OCI-LY7 (cell line): ENCODE measurements around the gene RPS5.

Experiments
- EZH2phosphoT487 ChIP-seq: fragments of 200-600 bp; sonication (generic); IDR thresholded peaks from 2 replicates; pipeline ENCODE4 v1.6.1; 2018; ENCODE audit warnings: low read depth, borderline replicate concordance, mild to moderate bottlenecking, mixed run types, antibody characterized with exemption, low read length, moderate library complexity, mixed read lengths
- TF ChIP-seq, protein P1 (sequence below): fragments of 200-600 bp; sonication (generic); conservative IDR thresholded peaks from 2 replicates; pipeline ENCODE4 v1.5.1; 2014; ENCODE audit warnings: mild to moderate bottlenecking, antibody characterized with exemption, low read length, moderate library complexity, mixed read lengths

DNA sequence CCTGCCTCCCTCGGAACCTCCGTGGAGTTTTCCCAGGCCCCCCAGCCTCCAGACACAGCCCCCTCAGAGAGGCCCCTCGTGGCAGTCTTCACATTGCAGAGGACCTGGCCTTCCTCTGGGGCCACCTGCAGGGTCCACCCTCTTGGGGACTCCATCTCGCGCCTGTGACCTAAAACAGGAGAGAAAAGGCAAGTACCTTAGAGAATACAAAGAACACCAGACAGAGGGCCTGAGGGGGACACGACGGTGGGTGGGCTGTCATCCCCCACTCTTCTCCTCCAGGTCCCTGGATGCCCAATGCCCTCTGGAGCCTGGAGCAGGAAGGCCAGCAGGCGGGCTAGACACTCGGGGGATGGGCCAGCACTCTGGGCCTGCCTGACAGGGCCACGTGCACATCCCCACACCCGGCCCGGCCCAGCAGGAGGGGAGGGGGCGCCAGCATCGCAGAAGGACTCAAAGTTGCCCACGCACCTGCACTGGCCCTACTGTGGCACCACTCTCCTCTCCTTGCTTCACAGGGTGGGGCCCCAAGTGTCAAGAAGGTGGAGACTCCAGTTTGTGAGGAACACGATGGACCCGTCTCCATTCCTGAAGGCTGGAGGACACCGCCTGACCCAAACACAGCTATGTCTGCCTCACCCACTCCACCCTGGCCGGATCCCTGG, 29.5 kb upstream of the RPS5 start:
- TF ChIP-seq, protein P1, sequence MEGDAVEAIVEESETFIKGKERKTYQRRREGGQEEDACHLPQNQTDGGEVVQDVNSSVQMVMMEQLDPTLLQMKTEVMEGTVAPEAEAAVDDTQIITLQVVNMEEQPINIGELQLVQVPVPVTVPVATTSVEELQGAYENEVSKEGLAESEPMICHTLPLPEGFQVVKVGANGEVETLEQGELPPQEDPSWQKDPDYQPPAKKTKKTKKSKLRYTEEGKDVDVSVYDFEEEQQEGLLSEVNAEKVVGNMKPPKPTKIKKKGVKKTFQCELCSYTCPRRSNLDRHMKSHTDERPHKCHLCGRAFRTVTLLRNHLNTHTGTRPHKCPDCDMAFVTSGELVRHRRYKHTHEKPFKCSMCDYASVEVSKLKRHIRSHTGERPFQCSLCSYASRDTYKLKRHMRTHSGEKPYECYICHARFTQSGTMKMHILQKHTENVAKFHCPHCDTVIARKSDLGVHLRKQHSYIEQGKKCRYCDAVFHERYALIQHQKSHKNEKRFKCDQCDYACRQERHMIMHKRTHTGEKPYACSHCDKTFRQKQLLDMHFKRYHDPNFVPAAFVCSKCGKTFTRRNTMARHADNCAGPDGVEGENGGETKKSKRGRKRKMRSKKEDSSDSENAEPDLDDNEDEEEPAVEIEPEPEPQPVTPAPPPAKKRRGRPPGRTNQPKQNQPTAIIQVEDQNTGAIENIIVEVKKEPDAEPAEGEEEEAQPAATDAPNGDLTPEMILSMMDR, result no peak
- TF ChIP-seq EZH2phosphoT487, result no peak
